Astrocyte (in vitro differentiated cells and primary cell): Measurements from ENCODE around the gene MAP2K2.

ENCODE experiments used
- CTCF ChIP-seq: IDR thresholded peaks from 2 replicates; pipeline ENCODE4 v1.5.1; 2011; ENCODE audit warnings: low read depth, mild to moderate bottlenecking, inconsistent platforms, low read length, moderate library complexity; ENCODE audit not compliant: insufficient read depth
- EZH2 ChIP-seq: IDR thresholded peaks from 2 replicates; pipeline ENCODE4 v1.6.1; 2012; ENCODE audit warnings: mild to moderate bottlenecking, low read length, inconsistent platforms; ENCODE audit not compliant: insufficient read depth

GRCh38 chr19:4103080-4103433 is 20.9 kb downstream of the MAP2K2 start:
- TF ChIP-seq CTCF = no peak
- TF ChIP-seq EZH2 = no peak
